Fibroblast of the conjunctiva (primary cell): Measurements from ENCODE around the gene CYTH4.

Experiments used
- DNase-seq: peaks from one replicate; pipeline ENCODE4 v3.0.0-alpha.2; 2010; ENCODE audit warnings: low read depth

Gene CYTH4

GRCh38 chr22:37330200-37331033 is 48.1 kb downstream of the CYTH4 start:
- peak; percentile 59 for DNase-seq

GRCh38 chr22:37331034-37331428 is 48.7 kb downstream of the CYTH4 start:
- no peak for DNase-seq

GRCh38 chr22:37331856-37332536 is 49.7 kb downstream of the CYTH4 start:
- no peak for DNase-seq

GRCh38 chr22:37333724-37334460 is 51.6 kb downstream of the CYTH4 start:
- DNase-seq = no peak

GRCh38 chr22:37334461-37334858 is 52.2 kb downstream of the CYTH4 start:
- DNase-seq = no peak

- no peak for DNase-seq
These were observed 52.8 kb downstream of the CYTH4 start for GRCh38 chr22:37334859-37335805.

- DNase-seq = no peak
These were observed 53.5 kb downstream of the CYTH4 start for GRCh38 chr22:37335806-37336199.

GRCh38 chr22:37336579-37336978 is 54.3 kb downstream of the CYTH4 start:
- no peak for DNase-seq

GRCh38 chr22:37337204-37337943 is 55.1 kb downstream of the CYTH4 start:
- no peak for DNase-seq

- no peak for DNase-seq
These were observed 56.4 kb downstream of the CYTH4 start for GRCh38 chr22:37338539-37339246.

- DNase-seq = no peak
These were observed 58.3 kb downstream of the CYTH4 start for GRCh38 chr22:37340331-37341262.

- DNase-seq = no peak
These were observed 59.8 kb downstream of the CYTH4 start for GRCh38 chr22:37342065-37342464.

GRCh38 chr22:37343348-37343747 is 61.0 kb downstream of the CYTH4 start:
- no peak for DNase-seq

GRCh38 chr22:37343863-37344734 is 61.8 kb downstream of the CYTH4 start:
- DNase-seq = no peak

- DNase-seq = no peak
These were observed 62.6 kb downstream of the CYTH4 start for GRCh38 chr22:37344735-37345449.

GRCh38 chr22:37345863-37346504 is 63.7 kb downstream of the CYTH4 start:
- DNase-seq = peak; percentile 32

- DNase-seq = no peak
These were observed 64.2 kb downstream of the CYTH4 start for GRCh38 chr22:37346505-37346895.
